SIG-M5 (cell line): Measurements from ENCODE around the gene PATJ.

Experiments
- DNase-seq: peaks from one replicate; lab custom pipeline; 2025; lab: John Stamatoyannopoulos, UW

Gene PATJ

GRCh38 chr1:62045574-62045973, 303.3 kb downstream of the PATJ start:
- DNase-seq = no peak

- no peak for DNase-seq
Measured at GRCh38 chr1:62046927-62047326, 304.6 kb downstream of the PATJ start.

DNA sequence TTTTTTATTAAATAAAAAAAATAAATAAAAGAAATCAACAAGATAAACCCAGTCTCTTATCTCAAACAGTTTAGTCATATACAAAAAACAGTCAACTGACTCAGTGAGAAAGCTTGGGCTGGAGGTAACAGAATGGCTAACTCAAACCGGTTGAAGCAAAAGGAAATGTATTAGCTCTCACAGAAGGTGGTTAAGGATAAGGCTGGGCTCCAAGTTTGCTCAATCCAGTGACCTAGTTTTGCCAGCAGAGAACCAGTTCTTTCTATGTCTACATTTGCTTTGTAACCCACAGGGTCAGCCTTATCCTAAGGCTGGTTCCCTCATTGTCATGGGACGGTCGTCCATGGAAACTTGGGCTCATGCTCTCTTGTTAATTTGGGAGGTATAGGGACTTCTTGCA, 307.9 kb downstream of the PATJ start:
- DNase-seq = no peak

- DNase-seq = no peak
Measured at GRCh38 chr1:62052946-62053345, 310.7 kb downstream of the PATJ start.

- DNase-seq = no peak
Measured at GRCh38 chr1:62054188-62054587, 311.9 kb downstream of the PATJ start.

- no peak for DNase-seq
Measured at GRCh38 chr1:62057230-62057629, 314.9 kb downstream of the PATJ start.

DNA sequence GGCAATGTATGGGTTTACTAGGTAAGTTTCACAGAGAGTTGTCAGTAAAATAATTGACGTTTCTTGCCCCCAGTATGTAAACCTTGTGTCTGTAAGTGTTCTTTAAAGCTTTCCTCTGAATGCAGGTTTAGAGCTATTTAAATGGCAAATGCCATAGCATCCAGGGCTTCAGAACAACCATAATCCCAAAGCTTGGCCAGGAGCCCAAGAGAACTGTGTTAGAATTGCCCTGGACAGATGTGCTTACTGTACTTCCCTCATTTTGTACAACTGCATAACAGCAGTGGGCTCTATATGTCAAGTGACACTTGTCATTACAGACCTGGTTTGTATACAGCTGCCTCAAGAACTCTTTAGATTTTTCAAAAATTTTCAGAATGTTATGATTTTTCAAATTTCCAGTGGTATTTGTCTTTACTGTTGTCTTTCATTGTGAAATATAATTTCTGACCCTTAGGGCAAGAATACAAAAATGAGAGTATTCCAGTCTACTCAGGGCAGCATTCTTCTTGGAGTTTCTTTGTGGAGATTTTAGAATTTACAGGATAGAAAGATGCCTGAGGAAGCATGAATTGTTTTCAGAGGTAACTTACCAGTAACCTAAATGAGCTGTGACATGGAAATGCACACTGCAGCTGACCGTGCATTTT, 315.5 kb downstream of the PATJ start:
- DNase-seq = no peak

DNA sequence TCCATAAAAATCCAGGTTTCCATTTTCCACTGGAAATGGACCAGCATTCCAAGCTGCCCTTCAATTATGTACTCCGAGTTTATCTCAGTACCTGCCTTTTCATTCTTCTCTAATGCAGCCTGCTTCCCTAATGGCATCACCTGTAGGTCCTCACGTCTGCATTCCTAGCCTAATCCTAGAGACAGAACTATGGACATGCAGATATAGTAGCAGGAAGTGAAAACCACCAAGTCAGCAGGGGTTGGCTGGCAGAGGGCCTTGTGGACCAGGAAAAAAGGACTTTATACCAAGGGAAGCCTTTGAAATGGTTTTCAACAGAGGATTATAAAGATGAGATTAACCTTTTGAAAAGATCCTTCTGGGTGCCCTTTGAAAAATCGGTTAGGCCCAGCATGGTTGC, 316.7 kb downstream of the PATJ start:
- no peak for DNase-seq

DNA sequence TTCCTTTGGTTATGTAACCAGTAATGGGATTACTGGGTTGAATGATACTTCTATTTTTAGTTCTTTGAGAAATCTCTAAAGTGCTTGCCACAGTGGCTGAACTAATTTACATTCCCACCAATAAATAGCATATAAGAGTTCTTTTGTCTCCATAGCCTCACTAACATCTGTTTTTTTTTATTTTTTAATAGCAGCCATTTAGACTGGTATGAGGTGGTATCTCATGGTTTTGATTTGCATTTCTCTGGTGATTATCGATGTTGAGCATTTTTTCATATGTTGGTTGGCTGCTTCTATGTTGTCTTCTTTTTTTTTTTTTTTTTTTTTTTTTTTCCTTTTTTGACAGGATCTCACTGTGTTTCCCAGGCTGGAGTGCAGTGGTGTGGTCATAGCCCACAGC, 319.8 kb downstream of the PATJ start:
- DNase-seq = no peak

- no peak for DNase-seq
Measured at GRCh38 chr1:62064829-62065407, 322.6 kb downstream of the PATJ start.

DNA sequence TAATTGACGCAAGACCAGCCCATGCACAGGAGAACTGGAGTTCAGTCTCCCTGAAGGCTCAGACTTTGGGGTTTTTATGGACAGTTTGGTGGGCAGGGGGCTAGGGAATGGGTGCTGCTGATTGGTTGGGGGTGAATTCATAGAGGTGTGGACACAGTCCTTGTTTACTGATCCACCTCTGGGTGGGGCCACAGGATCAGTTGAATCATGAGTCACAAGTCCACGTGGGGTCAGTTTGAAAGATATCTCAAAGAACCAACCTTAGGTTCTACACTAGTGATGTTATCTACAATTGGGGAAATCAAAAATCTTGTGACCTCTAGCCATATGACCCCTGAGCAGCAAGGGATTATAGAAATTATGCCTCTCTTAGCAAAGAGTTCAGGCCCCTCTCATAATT, 324.4 kb downstream of the PATJ start:
- DNase-seq = no peak

DNA sequence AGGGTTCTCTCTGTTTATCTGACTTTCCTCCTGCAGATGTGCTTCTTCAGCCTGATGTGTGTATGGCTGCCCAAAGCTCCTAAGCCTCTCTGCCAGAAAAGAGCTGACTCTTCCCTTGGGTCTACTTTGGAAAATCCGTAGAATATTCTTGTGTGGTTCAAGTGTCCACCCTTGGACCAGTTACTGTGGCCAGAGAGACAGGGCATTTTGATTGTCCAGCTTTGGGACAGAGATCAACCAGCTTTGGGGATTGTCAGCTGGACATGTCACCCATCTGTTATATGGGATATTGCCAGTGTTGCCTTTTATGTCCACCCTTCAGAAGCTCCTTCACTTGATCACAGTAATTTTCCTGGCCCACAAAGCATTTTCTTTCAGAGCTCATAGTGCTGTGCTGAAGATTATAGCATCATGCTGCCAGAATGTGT, 326.1 kb downstream of the PATJ start:
- DNase-seq = no peak

DNA sequence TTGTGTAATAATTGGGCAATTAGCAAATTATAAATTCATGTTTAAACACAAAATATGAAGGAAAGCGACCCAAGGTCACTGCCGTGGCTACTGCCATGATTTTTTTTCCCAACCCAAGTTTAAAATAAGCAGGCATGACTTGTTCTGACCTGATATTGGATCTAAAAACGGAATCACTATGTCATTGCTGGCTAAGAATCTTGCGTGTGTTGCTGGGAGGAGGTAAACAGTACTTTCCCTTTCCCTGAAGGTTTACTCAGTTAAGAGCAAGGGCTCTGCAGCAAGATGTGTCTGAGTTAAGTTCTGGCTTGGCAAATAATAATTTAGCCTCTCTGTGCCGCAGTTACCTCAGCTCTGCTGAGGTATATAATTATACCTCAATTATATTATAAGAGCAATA, 326.7 kb downstream of the PATJ start:
- no peak for DNase-seq

GRCh38 chr1:62070384-62071011, 328.2 kb downstream of the PATJ start:
- DNase-seq = no peak

DNA sequence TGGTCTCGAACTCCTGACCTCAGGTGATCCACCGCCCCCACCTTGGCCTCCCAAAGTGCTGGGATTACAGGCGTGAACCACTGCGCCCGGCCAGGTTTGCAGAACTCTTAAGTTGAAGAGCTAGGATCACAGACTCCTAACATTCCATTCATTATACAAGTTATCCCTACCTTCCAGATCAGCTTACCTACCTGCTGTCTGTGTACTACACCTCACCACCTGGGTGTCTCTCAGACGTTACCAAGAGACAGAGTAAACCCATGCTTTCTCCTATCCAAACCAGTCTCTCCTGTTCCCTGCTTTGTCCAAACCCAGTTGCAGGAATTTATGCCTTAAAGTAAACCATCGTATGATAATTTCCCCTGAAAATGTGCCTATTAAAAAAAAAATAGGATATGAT, 329.4 kb downstream of the PATJ start:
- no peak for DNase-seq

DNA sequence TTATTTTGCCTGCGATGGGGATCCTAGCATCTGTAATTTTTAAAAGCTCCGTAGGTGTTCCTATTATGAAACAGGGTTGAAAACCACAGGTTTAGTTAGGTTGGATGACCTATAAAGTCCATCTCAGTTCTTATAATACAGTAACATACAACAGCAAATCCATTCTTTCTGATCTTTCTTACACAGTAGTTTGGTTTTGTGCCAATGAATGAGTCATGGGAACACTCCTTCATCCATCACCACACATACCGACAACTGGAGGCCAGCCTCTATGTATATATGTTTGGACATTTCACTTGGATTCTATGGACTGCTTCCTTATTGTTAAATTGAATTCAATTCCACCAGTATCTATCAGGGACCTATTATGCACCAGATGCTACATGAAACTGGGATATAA, 334.0 kb downstream of the PATJ start:
- DNase-seq = no peak

GRCh38 chr1:62077821-62078220, 335.5 kb downstream of the PATJ start:
- DNase-seq = no peak

DNA sequence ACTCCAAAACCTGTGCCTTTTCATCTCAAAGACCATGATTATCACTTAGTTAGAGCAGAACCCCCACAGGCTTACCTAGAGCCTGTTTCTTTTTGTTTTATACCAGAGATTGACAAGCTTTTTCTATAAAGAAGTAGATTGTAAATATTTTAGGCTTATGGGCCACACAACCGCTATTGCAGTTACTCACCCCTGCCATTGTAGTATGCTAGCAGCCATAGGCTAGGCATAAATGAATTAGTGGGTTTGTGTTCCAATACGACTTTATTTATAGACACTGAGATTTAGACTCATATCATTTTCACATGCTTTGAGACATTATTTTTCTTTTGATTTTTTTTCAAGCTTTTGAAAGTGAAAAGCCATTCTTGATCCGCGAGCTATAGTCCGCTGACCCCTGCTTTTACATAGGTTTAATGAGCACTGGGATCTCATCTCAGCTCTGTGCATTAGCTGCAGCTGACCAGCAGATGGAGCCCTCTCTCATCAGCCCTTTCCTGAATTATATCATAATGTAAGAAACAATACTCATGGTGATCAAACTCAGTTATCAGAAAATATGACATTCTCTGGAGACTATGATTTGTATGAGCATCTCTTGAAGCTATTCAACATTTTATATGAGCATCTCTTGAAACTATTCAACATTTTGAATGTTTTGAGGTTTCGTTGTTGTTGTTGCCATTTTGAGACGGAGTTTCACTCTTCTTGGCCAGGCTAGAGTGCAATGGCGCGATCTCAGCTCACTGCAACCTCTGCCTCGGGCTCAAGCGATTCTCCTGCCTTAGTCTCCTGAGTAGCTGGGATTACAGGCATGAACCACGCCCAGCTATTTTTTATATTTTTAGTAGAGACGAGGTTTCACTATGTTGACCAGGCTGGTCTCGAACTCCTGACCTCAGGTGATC, 340.4 kb downstream of the PATJ start:
- no peak for DNase-seq

DNA sequence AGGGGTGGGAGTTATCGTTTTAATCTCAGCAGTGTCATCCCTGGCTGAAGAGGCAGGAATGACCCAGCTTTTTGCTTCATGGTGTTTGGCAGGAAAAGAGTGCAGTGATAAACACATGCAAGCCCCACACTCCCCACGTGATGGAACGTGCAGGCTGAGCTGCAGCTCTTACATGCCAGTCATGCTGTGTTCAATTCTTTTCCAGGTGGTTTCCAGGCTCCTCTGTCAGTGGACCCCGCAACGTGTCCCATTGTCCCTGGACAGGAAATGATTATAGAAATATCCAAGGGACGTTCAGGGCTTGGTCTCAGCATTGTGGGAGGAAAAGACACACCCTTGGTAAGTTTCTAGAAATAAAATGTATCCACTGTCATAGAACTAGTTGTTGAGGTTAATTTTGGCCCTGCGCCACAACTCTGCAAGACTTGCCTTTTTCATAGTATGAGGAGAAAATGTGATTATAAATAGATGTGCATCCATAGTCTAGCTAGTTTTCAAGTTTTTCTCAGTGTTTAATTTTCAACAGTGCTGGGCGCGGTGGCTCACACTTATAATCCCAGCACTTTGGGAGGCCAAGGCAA, 342.1 kb downstream of the PATJ start:
- no peak for DNase-seq

- no peak for DNase-seq
Measured at GRCh38 chr1:62088439-62088838, 346.2 kb downstream of the PATJ start.

- DNase-seq = no peak
Measured at GRCh38 chr1:62089570-62089969, 347.3 kb downstream of the PATJ start.

DNA sequence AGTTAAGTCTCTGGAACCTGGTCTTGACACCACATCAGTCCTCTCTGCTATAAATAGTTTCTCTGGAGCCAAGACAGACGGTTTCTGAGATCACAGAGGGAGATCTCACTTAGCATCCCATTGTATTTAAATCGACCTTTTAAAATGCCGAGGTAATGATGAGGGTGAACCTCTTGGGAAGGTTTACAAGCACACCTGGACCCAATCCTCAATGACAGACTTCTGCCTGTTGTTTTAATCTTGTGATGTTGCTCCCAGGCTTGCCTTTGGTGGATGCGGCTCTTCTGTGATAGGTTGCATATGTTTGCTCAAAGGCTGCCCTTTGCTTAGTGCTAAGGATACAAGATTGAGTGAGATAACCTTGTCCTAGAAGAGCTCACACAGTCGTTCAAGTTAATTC, 347.7 kb downstream of the PATJ start:
- no peak for DNase-seq
